ENCODE data around the gene MAP3K13.
A peak's percentile ranks its signal among the peaks of the same experiment; 100 is the strongest.

Gene MAP3K13

DNA sequence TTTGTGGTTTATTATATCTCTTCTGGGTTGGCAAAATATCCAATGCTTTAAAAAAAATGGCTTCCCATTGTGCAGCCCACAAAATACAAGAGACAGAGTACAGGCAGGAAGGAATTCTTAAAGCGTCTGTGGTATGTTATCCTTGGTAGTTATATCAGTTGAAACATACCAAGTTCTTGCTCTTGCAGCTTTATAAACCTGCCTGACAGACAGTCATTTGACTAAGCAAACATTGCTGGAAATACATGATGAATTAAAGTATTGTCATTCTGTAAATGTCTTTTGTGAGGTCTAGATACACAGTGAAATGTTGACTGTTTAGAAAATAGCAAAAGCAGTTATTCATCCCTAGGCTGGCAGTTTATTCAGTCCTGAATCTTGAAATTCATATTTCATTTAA lies 44.8 kb upstream of the MAP3K13 start:
- no peaks in the 10 kb centered on the region for H3K79me1 ChIP-seq (ENCODE audit: low read depth, low read length)
- H2BK120ac ChIP-seq (ENCODE audit: low read depth, low read length), result no peak overlapping the region
- H3K14ac ChIP-seq (ENCODE audit: low read length), result no peak overlapping the region
- no peak overlapping the region for H3K9ac ChIP-seq (ENCODE audit: low read depth, low read length, poor library complexity)
- no CpG with 5 or more reads among the region's 1 CpG for WGBS, 2 donors (ENCODE audit: extremely low coverage in 2 of 2, insufficient read length in 2 of 2, insufficient replicate concordance in 1 of 2)
- H3K27me3 ChIP-seq (ENCODE audit: control insufficient read depth in 3 of 3, insufficient read depth in 3 of 3, low read depth in 1 of 3, low read length in 3 of 3), result no peaks in the 10 kb centered on the region
- no peak overlapping the region for H4K8ac ChIP-seq (ENCODE audit: low read depth, low read length)
- H2BK5ac ChIP-seq (ENCODE audit: low read length), result no peak overlapping the region
- H3K18ac ChIP-seq (ENCODE audit: low read length), result no peak overlapping the region
- no peak overlapping the region for H2BK15ac ChIP-seq (ENCODE audit: low read length)
- H3K4ac ChIP-seq (ENCODE audit: low read length), result no peak overlapping the region
- no peak overlapping the region for H3K23ac ChIP-seq (ENCODE audit: low read depth, low read length, poor library complexity)
- no peak for DNase-seq (ENCODE audit: low spot score)
- H3K36me3 ChIP-seq (replicated peaks in 1 of 2; ENCODE audit: control insufficient read depth in 2 of 2, insufficient read depth in 2 of 2, low read length in 2 of 2), result no peaks in the 10 kb centered on the region
- H3K9me3 ChIP-seq (replicated peaks in 1 of 2; ENCODE audit: control insufficient read depth in 2 of 2, insufficient read depth in 1 of 2, low read depth in 1 of 2, low read length in 2 of 2), result no peaks in the 10 kb centered on the region
- H4K91ac ChIP-seq (ENCODE audit: low read depth, low read length, poor library complexity), result no peak overlapping the region
- no peak overlapping the region for H2BK12ac ChIP-seq (ENCODE audit: low read length)
- H3K4me2 ChIP-seq (ENCODE audit: insufficient read depth, low read length, poor library complexity, severe bottlenecking), result no peak overlapping the region
- no peak overlapping the region for H2AK5ac ChIP-seq (ENCODE audit: low read depth, low read length)
- no peak overlapping the region for H3K4me3 ChIP-seq (ENCODE audit: low read length in 2 of 2)
- H3K27ac ChIP-seq (replicated peaks; ENCODE audit: low read length), result no peak overlapping the region
- H2AFZ ChIP-seq (ENCODE audit: low read length), result peak overlapping the region; percentile 21
- peaks cover 1 to 10% of the 10 kb centered on the region in 2 donors for H3K4me1 ChIP-seq (ENCODE audit: control insufficient read depth in 2 of 2, insufficient read depth in 1 of 2, low read depth in 1 of 2, low read length in 2 of 2)

GRCh38 chr3:185319801-185320200 lies 43.1 kb upstream of the MAP3K13 start:
- no peak for DNase-seq (ENCODE audit: low spot score)
- no peak overlapping the region for H3K9ac ChIP-seq (ENCODE audit: low read depth, low read length, poor library complexity)
- H3K14ac ChIP-seq (ENCODE audit: low read length), result no peak overlapping the region
- peaks cover 0 to 8% of the 10 kb centered on the region in 2 donors for H3K4me1 ChIP-seq (ENCODE audit: control insufficient read depth in 2 of 2, insufficient read depth in 1 of 2, low read depth in 1 of 2, low read length in 2 of 2)
- no peak overlapping the region for H4K91ac ChIP-seq (ENCODE audit: low read depth, low read length, poor library complexity)
- no peak overlapping the region for H3K4me3 ChIP-seq (ENCODE audit: low read length in 2 of 2)
- H3K4ac ChIP-seq (ENCODE audit: low read length), result no peak overlapping the region
- H3K27me3 ChIP-seq (ENCODE audit: control insufficient read depth in 3 of 3, insufficient read depth in 3 of 3, low read depth in 1 of 3, low read length in 3 of 3), result no peaks in the 10 kb centered on the region
- H2BK120ac ChIP-seq (ENCODE audit: low read depth, low read length), result no peak overlapping the region
- no CpG with 5 or more reads among the region's 6 CpGs for WGBS, 2 donors (ENCODE audit: extremely low coverage in 2 of 2, insufficient read length in 2 of 2, insufficient replicate concordance in 1 of 2)
- H2BK12ac ChIP-seq (ENCODE audit: low read length), result no peak overlapping the region
- H2BK15ac ChIP-seq (ENCODE audit: low read length), result no peak overlapping the region
- H3K4me2 ChIP-seq (ENCODE audit: insufficient read depth, low read length, poor library complexity, severe bottlenecking), result no peak overlapping the region
- H4K8ac ChIP-seq (ENCODE audit: low read depth, low read length), result no peak overlapping the region
- no peak overlapping the region for H2AK5ac ChIP-seq (ENCODE audit: low read depth, low read length)
- no peaks in the 10 kb centered on the region for H3K79me1 ChIP-seq (ENCODE audit: low read depth, low read length)
- H3K23ac ChIP-seq (ENCODE audit: low read depth, low read length, poor library complexity), result no peak overlapping the region
- H3K36me3 ChIP-seq (replicated peaks in 1 of 2; ENCODE audit: control insufficient read depth in 2 of 2, insufficient read depth in 2 of 2, low read length in 2 of 2), result no peaks in the 10 kb centered on the region
- H2BK5ac ChIP-seq (ENCODE audit: low read length), result no peak overlapping the region
- H2AFZ ChIP-seq (ENCODE audit: low read length), result no peak overlapping the region
- no peak overlapping the region for H3K27ac ChIP-seq (replicated peaks; ENCODE audit: low read length)
- no peak overlapping the region for H3K18ac ChIP-seq (ENCODE audit: low read length)
- no peaks in the 10 kb centered on the region for H3K9me3 ChIP-seq (replicated peaks in 1 of 2; ENCODE audit: control insufficient read depth in 2 of 2, insufficient read depth in 1 of 2, low read depth in 1 of 2, low read length in 2 of 2)

- H2AFZ ChIP-seq (ENCODE audit: low read length), result no peak overlapping the region
- H2AK5ac ChIP-seq (ENCODE audit: low read depth, low read length), result no peak overlapping the region
- no peak overlapping the region for H2BK5ac ChIP-seq (ENCODE audit: low read length)
- no peak overlapping the region for H3K23ac ChIP-seq (ENCODE audit: low read depth, low read length, poor library complexity)
- H3K9me3 ChIP-seq (replicated peaks in 1 of 2; ENCODE audit: control insufficient read depth in 2 of 2, insufficient read depth in 1 of 2, low read depth in 1 of 2, low read length in 2 of 2), result no peaks in the 10 kb centered on the region
- H3K18ac ChIP-seq (ENCODE audit: low read length), result no peak overlapping the region
- H3K14ac ChIP-seq (ENCODE audit: low read length), result no peak overlapping the region
- no peak overlapping the region for H3K9ac ChIP-seq (ENCODE audit: low read depth, low read length, poor library complexity)
- H2BK120ac ChIP-seq (ENCODE audit: low read depth, low read length), result no peak overlapping the region
- H2BK12ac ChIP-seq (ENCODE audit: low read length), result no peak overlapping the region
- H3K4me1 ChIP-seq (ENCODE audit: control insufficient read depth in 2 of 2, insufficient read depth in 1 of 2, low read depth in 1 of 2, low read length in 2 of 2), result peaks cover 0 to 8% of the 10 kb centered on the region in 2 donors
- H4K8ac ChIP-seq (ENCODE audit: low read depth, low read length), result no peak overlapping the region
- no peaks in the 10 kb centered on the region for H3K79me1 ChIP-seq (ENCODE audit: low read depth, low read length)
- no peak overlapping the region for H4K91ac ChIP-seq (ENCODE audit: low read depth, low read length, poor library complexity)
- no CpG with 5 or more reads among the region's 10 CpGs for WGBS, 2 donors (ENCODE audit: extremely low coverage in 2 of 2, insufficient read length in 2 of 2, insufficient replicate concordance in 1 of 2)
- H2BK15ac ChIP-seq (ENCODE audit: low read length), result no peak overlapping the region
- no peak for DNase-seq (ENCODE audit: low spot score)
- H3K27me3 ChIP-seq (ENCODE audit: control insufficient read depth in 3 of 3, insufficient read depth in 3 of 3, low read depth in 1 of 3, low read length in 3 of 3), result no peaks in the 10 kb centered on the region
- no peak overlapping the region for H3K4ac ChIP-seq (ENCODE audit: low read length)
- no peak overlapping the region for H3K4me2 ChIP-seq (ENCODE audit: insufficient read depth, low read length, poor library complexity, severe bottlenecking)
- no peaks in the 10 kb centered on the region for H3K36me3 ChIP-seq (replicated peaks in 1 of 2; ENCODE audit: control insufficient read depth in 2 of 2, insufficient read depth in 2 of 2, low read length in 2 of 2)
- no peak overlapping the region for H3K4me3 ChIP-seq (ENCODE audit: low read length in 2 of 2)
- H3K27ac ChIP-seq (replicated peaks; ENCODE audit: low read length), result no peak overlapping the region
Measured at GRCh38 chr3:185320949-185321348, 42.0 kb upstream of the MAP3K13 start.

- Histone ChIP-seq H2BK120ac (ENCODE audit: low read depth, low read length) (no peak overlapping the region), H2AK5ac (ENCODE audit: low read depth, low read length) (no peak overlapping the region), H3K23ac (ENCODE audit: low read depth, low read length, poor library complexity) (no peak overlapping the region), H2BK15ac (ENCODE audit: low read length) (no peak overlapping the region), H3K27me3 (ENCODE audit: control insufficient read depth in 3 of 3, insufficient read depth in 3 of 3, low read depth in 1 of 3, low read length in 3 of 3) (no peaks in the 10 kb centered on the region), H3K4ac (ENCODE audit: low read length) (no peak overlapping the region), H3K79me1 (ENCODE audit: low read depth, low read length) (no peaks in the 10 kb centered on the region), H2AFZ (ENCODE audit: low read length) (peak overlapping the region; percentile 17), H3K27ac (replicated peaks; ENCODE audit: low read length) (no peak overlapping the region), H3K18ac (ENCODE audit: low read length) (no peak overlapping the region), H3K36me3 (replicated peaks in 1 of 2; ENCODE audit: control insufficient read depth in 2 of 2, insufficient read depth in 2 of 2, low read length in 2 of 2) (no peaks in the 10 kb centered on the region), H3K4me2 (ENCODE audit: insufficient read depth, low read length, poor library complexity, severe bottlenecking) (no peak overlapping the region), H3K9me3 (replicated peaks in 1 of 2; ENCODE audit: control insufficient read depth in 2 of 2, insufficient read depth in 1 of 2, low read depth in 1 of 2, low read length in 2 of 2) (no peaks in the 10 kb centered on the region), H3K4me3 (ENCODE audit: low read length in 2 of 2) (no peak overlapping the region), H2BK5ac (ENCODE audit: low read length) (no peak overlapping the region), H3K9ac (ENCODE audit: low read depth, low read length, poor library complexity) (no peak overlapping the region), H3K4me1 (ENCODE audit: control insufficient read depth in 2 of 2, insufficient read depth in 1 of 2, low read depth in 1 of 2, low read length in 2 of 2) (peaks cover 0 to 8% of the 10 kb centered on the region in 2 donors), H4K8ac (ENCODE audit: low read depth, low read length) (no peak overlapping the region), H4K91ac (ENCODE audit: low read depth, low read length, poor library complexity) (no peak overlapping the region), H2BK12ac (ENCODE audit: low read length) (no peak overlapping the region), H3K14ac (ENCODE audit: low read length) (no peak overlapping the region)
- no CpG with 5 or more reads among the region's 5 CpGs for WGBS, 2 donors (ENCODE audit: extremely low coverage in 2 of 2, insufficient read length in 2 of 2, insufficient replicate concordance in 1 of 2)
- no peak for DNase-seq (ENCODE audit: low spot score)
Measured at GRCh38 chr3:185322101-185322719, 40.7 kb upstream of the MAP3K13 start.
